ENCODE results near the gene IL10RA.

GRCh38 chr11:117950993-117951961, 34.9 kb upstream of the IL10RA start:
- TF ChIP-seq EZH2 (IDR thresholded peaks at IDR 0.05; ENCODE audit: borderline replicate concordance, low read length) (peak; percentile 24), CTCF (conservative IDR thresholded peaks at IDR 0.05 in 1 of 2, IDR thresholded peaks at IDR 0.05 in 1 of 2; ENCODE audit: extremely low read depth in 1 of 2, insufficient read depth in 1 of 2, low read depth in 1 of 2, low read length in 2 of 2) (no peak)

Data from mammary epithelial cell (primary cell).